B cell (primary cell): ENCODE data around the gene SAT1. TPM values are rescaled to one million over a fixed set of nuclear protein-coding genes. Genes with fewer than 3 reads are reported as not detected.

ENCODE experiments used
- ATAC-seq: fragments of 200-7000 bp; cut with Tn5 transposase; one replicate; pipeline ENCODE4 v1.10.0; 2021; ENCODE audit warnings: low read depth, mild to moderate bottlenecking, moderate number of reproducible peaks, moderate library complexity
- CTCF ChIA-PET: fragments of 350-600 bp; sonication (Branson Sonifier 250); formaldehyde crosslinking; loops from one replicate; lab custom pipeline; 2021; ENCODE audit warnings: antibody characterized with exemption, inconsistent platforms; lab: Charles Lee
- POLR2A ChIA-PET: fragments of 350-600 bp; sonication (Branson Sonifier 250); formaldehyde crosslinking; loops from one replicate; lab custom pipeline; 2021; ENCODE audit warnings: antibody characterized with exemption; lab: Charles Lee
- DNase-seq: peaks from one replicate; pipeline ENCODE4 v3.0.0; 2013
- H2AFZ ChIP-seq: 2 replicates; pipeline ENCODE4 v1.6.1; 2012; ENCODE audit warnings: mild to moderate bottlenecking, low read depth, low read length; ENCODE audit not compliant: insufficient read depth, poor library complexity, severe bottlenecking
- H3K27ac ChIP-seq, 2 donors: 1 replicate in 1 of 2; 2 replicates in 1 of 2; pipeline ENCODE4 v1.5.1; 2012 to 2013; ENCODE audit warnings: low read length in 2 of 2, mild to moderate bottlenecking in 2 of 2, moderate library complexity in 1 of 2
- H3K27me3 ChIP-seq, 4 experiments: fragments of 200-600 bp in 1 of 4; sonication (generic) in 1 of 4; replicated peaks in 1 of 4; 1 replicate in 2 of 4; 2 replicates in 2 of 4; pipeline versions ENCODE4 v1.6.1 to v1.7.0; 2013 to 2016; ENCODE audit warnings: low read length in 3 of 4, mild to moderate bottlenecking in 2 of 4, mixed read lengths in 1 of 4, moderate library complexity in 1 of 4; ENCODE audit not compliant: insufficient read depth in 4 of 4, control insufficient read depth in 3 of 4; ENCODE audit errors: control extremely low read depth in 1 of 4
- H3K36me3 ChIP-seq, 2 experiments: replicated peaks in 1 of 2; 1 replicate in 1 of 2; 2 replicates in 1 of 2; pipeline versions ENCODE4 v1.6.1 to v1.7.1; 2013; ENCODE audit warnings: low read length in 1 of 2; ENCODE audit not compliant: insufficient read depth in 2 of 2, control insufficient read depth in 1 of 2; ENCODE audit errors: control extremely low read depth in 1 of 2, extremely low read depth in 1 of 2
- H3K4me1 ChIP-seq, 2 donors: fragments of 200-600 bp in 1 of 2; sonication (generic) in 1 of 2; 1 replicate in 1 of 2; 2 replicates in 1 of 2; pipeline versions ENCODE4 v1.5.1 to v1.6.1; 2013 to 2017; ENCODE audit warnings: low read length in 2 of 2; ENCODE audit not compliant: control insufficient read depth in 2 of 2, insufficient read depth in 2 of 2
- H3K4me2 ChIP-seq: replicated peaks from 2 replicates; pipeline ENCODE3; 2012; ENCODE audit warnings: mild to moderate bottlenecking, low read depth, low read length; ENCODE audit not compliant: poor library complexity, severe bottlenecking
- H3K4me3 ChIP-seq, 5 experiments: fragments of 200-600 bp in 1 of 5; sonication (generic) in 1 of 5; 1 replicate in 3 of 5; 2 replicates in 2 of 5; pipeline versions ENCODE4 v1.5.1 to v1.7.0; 2011 to 2016; ENCODE audit warnings: low read length in 4 of 5, mild to moderate bottlenecking in 4 of 5, low read depth in 2 of 5, control low read depth in 1 of 5, moderate library complexity in 1 of 5; ENCODE audit not compliant: insufficient read depth in 1 of 5; ENCODE audit errors: control extremely low read depth in 1 of 5, extremely low read depth in 1 of 5
- H3K79me2 ChIP-seq: fragments of 200-600 bp; sonication (generic); one replicate; pipeline ENCODE4 v1.6.0; 2016; ENCODE audit warnings: low read length; ENCODE audit not compliant: control insufficient read depth, insufficient read depth
- H3K9ac ChIP-seq: fragments of 200-600 bp; sonication (generic); 2 replicates; pipeline ENCODE4 v1.6.1; 2017; ENCODE audit warnings: mild to moderate bottlenecking, low read length, moderate library complexity
- H3K9me3 ChIP-seq, 3 donors: one replicate each; pipeline versions ENCODE4 v1.6.1 to v1.7.1; 2013; ENCODE audit warnings: low read length in 2 of 3; ENCODE audit not compliant: control insufficient read depth in 2 of 3, insufficient read depth in 1 of 3; ENCODE audit errors: control extremely low read depth in 1 of 3
- H4K20me1 ChIP-seq: 2 replicates; pipeline ENCODE4 v1.6.0; 2012; ENCODE audit warnings: mild to moderate bottlenecking, low read length; ENCODE audit not compliant: insufficient read depth, control insufficient read depth, poor library complexity, severe bottlenecking
- H3K27ac Mint-ChIP-seq: one replicate; pipeline ENCODE4 v1.8.0; 2021; ENCODE audit warnings: mixed read lengths
- H3K27me3 Mint-ChIP-seq: one replicate; pipeline ENCODE4 v1.8.0; 2021; ENCODE audit warnings: mixed read lengths
- H3K4me1 Mint-ChIP-seq: one replicate; pipeline ENCODE4 v1.8.0; 2021; ENCODE audit warnings: mixed read lengths
- H3K4me3 Mint-ChIP-seq: one replicate; pipeline ENCODE4 v1.8.0; 2021; ENCODE audit warnings: mixed read lengths
- H3K9me3 Mint-ChIP-seq: one replicate; pipeline ENCODE4 v1.8.0; 2022; ENCODE audit warnings: mixed read lengths; ENCODE audit not compliant: insufficient read depth
- EZH2 ChIP-seq: IDR thresholded peaks from 2 replicates; pipeline ENCODE4 v1.6.1; 2012; ENCODE audit warnings: borderline replicate concordance, low read depth, mild to moderate bottlenecking, moderate library complexity, low read length; ENCODE audit not compliant: insufficient read depth, poor library complexity, severe bottlenecking
- WGBS: methylation state at CpG from one replicate; pipeline ENCODE4 v1.1.5; 2013; ENCODE audit warnings: missing lambda C conversion rate; ENCODE audit not compliant: insufficient coverage; 5-methylcytosine and 5-hydroxymethylcytosine counted together
- intact Hi-C: fragments of 100-400 bp; cut with micrococcal nuclease; formaldehyde crosslinking; loops from one replicate; pipeline ENCODE4 v1.10.0; 2022
- polyA plus RNA-seq: library from polyadenylated mRNA; depleted of rRNA; stranded (reverse); fragments of >200 nt; gene quantifications from 2 replicates; pipeline ENCODE4 v1.2.3, GENCODE V29; 2012
- total RNA-seq, 2 donors: library from RNA; stranded (reverse); fragments of 120-200 nt in 1 of 2; gene quantifications; 1 replicate in 1 of 2; 2 replicates in 1 of 2; pipeline versions ENCODE4 v1.2.3 to v1.2.4, GENCODE V29; 2013 to 2022
- TF ChIP-seq, protein P1 (sequence below): fragments of 200-600 bp; IDR thresholded peaks from one replicate; pipeline ENCODE4 v1.8.0; 2022; ENCODE audit warnings: antibody characterized with exemption, mild to moderate bottlenecking

SAT1 gene
- total and polyA plus RNA-seq, 2 donors (not counting 1 experiment from before 2014, with no cell fraction given), result 172 to 479 TPM

DNA sequence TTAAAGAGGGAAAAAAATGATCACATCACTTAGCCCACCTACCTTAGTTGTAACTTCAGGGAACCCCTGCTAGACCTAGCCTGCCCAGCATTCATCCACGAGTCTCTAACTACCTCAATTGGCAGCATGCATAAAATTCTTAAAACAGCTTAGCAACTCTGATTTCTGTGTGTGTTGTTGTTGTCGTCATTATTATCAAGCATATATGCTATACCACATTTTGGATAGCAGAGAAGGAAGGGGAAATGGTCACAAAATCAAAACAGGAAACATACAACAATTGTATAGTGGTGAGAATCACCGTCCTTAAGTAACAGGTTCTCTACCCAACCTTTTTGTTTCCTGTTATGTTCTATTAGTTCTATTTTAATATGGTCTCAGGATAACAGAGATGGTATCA is 37.2 kb upstream of the SAT1 start:
- Histone ChIP-seq H3K27me3 (no peaks in the 10 kb centered on the region), H4K20me1 (no peaks in the 10 kb centered on the region), H3K36me3 (no peaks in the 10 kb centered on the region), H3K79me2 (peaks cover 21% of the 10 kb centered on the region), H3K27ac (peak overlapping the region in 1 of 2 donors; percentile 10), H3K9ac (no peak overlapping the region), H3K4me1 (peaks cover 3 to 12% of the 10 kb centered on the region in 2 donors), H3K4me2 (peak overlapping the region; percentile 37), H3K4me3 (no peak overlapping the region), H2AFZ (peak overlapping the region; percentile 17), H3K9me3 (no peaks in the 10 kb centered on the region)
- peak; percentile 47 for DNase-seq
- H3K27ac Mint-ChIP-seq, result peak overlapping the region; percentile 71
- intact Hi-C loops, result loop anchor here (10.0 kb wide), 1 partner anchor 279 kb away; the partner anchor contains the start of gene KLHL15
- H3K9me3 Mint-ChIP-seq, result no peaks in the 10 kb centered on the region
- ATAC-seq, result no peak
- H3K27me3 Mint-ChIP-seq, result no peaks in the 10 kb centered on the region
- TF ChIP-seq EZH2, result no peak
- TF ChIP-seq, protein P1, sequence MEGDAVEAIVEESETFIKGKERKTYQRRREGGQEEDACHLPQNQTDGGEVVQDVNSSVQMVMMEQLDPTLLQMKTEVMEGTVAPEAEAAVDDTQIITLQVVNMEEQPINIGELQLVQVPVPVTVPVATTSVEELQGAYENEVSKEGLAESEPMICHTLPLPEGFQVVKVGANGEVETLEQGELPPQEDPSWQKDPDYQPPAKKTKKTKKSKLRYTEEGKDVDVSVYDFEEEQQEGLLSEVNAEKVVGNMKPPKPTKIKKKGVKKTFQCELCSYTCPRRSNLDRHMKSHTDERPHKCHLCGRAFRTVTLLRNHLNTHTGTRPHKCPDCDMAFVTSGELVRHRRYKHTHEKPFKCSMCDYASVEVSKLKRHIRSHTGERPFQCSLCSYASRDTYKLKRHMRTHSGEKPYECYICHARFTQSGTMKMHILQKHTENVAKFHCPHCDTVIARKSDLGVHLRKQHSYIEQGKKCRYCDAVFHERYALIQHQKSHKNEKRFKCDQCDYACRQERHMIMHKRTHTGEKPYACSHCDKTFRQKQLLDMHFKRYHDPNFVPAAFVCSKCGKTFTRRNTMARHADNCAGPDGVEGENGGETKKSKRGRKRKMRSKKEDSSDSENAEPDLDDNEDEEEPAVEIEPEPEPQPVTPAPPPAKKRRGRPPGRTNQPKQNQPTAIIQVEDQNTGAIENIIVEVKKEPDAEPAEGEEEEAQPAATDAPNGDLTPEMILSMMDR, result no peak
- H3K4me1 Mint-ChIP-seq, result peaks cover 27% of the 10 kb centered on the region
- no CpG with 5 or more reads among the region's 3 CpGs for WGBS
- peak overlapping the region; percentile 70 for H3K4me3 Mint-ChIP-seq
- ChIA-PET POLR2A (no interaction called here), CTCF (interaction anchor here (1.2 kb wide), 1 partner anchor 12 kb away, joined by 3 read pairs; no protein-coding TSS in a partner anchor)

DNA sequence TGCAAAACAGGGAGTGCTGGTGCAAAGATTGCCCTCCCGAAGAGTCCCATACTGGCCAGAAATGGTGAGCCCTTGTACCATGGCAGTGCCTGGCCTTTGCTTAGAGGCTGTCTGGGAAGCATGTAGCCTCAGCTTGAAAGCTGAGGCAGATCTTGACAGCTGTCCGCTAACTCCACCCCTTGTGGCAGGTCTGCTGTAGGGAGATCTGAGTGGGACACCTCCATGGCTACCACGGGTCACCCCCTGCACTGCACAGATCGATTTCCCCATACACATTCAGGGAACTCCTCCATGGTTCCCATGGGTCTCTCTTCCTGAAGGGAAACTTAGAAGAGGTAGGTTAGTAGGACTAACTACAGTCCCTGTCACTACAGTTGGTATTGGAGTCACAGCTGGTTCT is 33.8 kb upstream of the SAT1 start:
- no peaks in the 10 kb centered on the region for H3K36me3 ChIP-seq
- H3K27me3 ChIP-seq, result no peaks in the 10 kb centered on the region
- CTCF ChIA-PET, result no interaction called here
- no peaks in the 10 kb centered on the region for H3K9me3 Mint-ChIP-seq
- H2AFZ ChIP-seq, result no peak overlapping the region
- peaks cover 3% of the 10 kb centered on the region in 2 donors for H3K4me1 ChIP-seq
- peaks cover 10% of the 10 kb centered on the region for H3K4me1 Mint-ChIP-seq
- no peaks in the 10 kb centered on the region for H3K9me3 ChIP-seq
- ATAC-seq (no peak), DNase-seq (no peak)
- no peaks in the 10 kb centered on the region for H4K20me1 ChIP-seq
- WGBS, result 100% methylated on average over 1 of the region's 4 CpGs
- no peak overlapping the region for H3K27ac ChIP-seq
- POLR2A ChIA-PET, result no interaction called here
- H3K27me3 Mint-ChIP-seq, result no peaks in the 10 kb centered on the region
- no peak overlapping the region for H3K9ac ChIP-seq
- no peak for TF ChIP-seq EZH2
- TF ChIP-seq, protein P1, result no peak
- no peak overlapping the region for H3K4me2 ChIP-seq
- no peaks in the 10 kb centered on the region for H3K79me2 ChIP-seq
- H3K27ac Mint-ChIP-seq, result no peak overlapping the region
- no peak overlapping the region for H3K4me3 ChIP-seq
- intact Hi-C loops, result loop anchor here (10.0 kb wide), 1 partner anchor 276 kb away; the partner anchor contains the start of gene KLHL15
- H3K4me3 Mint-ChIP-seq, result no peak overlapping the region
